Thoracic aorta (tissue), 2 donors: ENCODE results near the gene PRKN. TPM values are rescaled to one million over a fixed set of nuclear protein-coding genes. Genes with fewer than 3 reads are reported as not detected.

Experiments
- ATAC-seq: fragments of 150-250 bp; one replicate; pipeline ENCODE4 v1.8.0; 2017; ENCODE audit warnings: low read depth; ENCODE audit not compliant: insufficient number of reproducible peaks, low FRiP score
- DNase-seq: peaks from one replicate; pipeline ENCODE4 v3.0.0-alpha.2; 2020; ENCODE audit warnings: low spot score
- H3K27ac ChIP-seq, 2 donors: fragments of 200-600 bp; sonication (generic); 1 replicate in 1 of 2; 2 replicates in 1 of 2; pipeline ENCODE4 v1.5.1; 2016; ENCODE audit warnings: mild to moderate bottlenecking in 2 of 2, moderate library complexity in 2 of 2
- H3K27me3 ChIP-seq: fragments of 200-600 bp; sonication (generic); replicated peaks from 2 replicates; pipeline ENCODE4 v1.6.0; 2016; ENCODE audit warnings: mild to moderate bottlenecking; ENCODE audit not compliant: insufficient read depth
- H3K36me3 ChIP-seq: fragments of 200-600 bp; sonication (generic); one replicate; pipeline ENCODE4 v1.5.1; 2016
- H3K4me1 ChIP-seq, 2 donors: fragments of 200-600 bp; sonication (generic); 1 replicate in 1 of 2; 2 replicates in 1 of 2; pipeline versions ENCODE4 v1.5.1 to v1.6.0; 2016; ENCODE audit warnings: low read depth in 2 of 2, mild to moderate bottlenecking in 1 of 2; ENCODE audit not compliant: control insufficient read depth in 1 of 2
- H3K4me3 ChIP-seq: fragments of 200-600 bp; sonication (generic); 2 replicates; pipeline ENCODE4 v1.5.1; 2016; ENCODE audit warnings: mild to moderate bottlenecking
- H3K9me3 ChIP-seq: fragments of 200-600 bp; sonication (generic); 2 replicates; pipeline ENCODE4 v1.5.1; 2016
- total RNA-seq, 2 donors: library from RNA; depleted of rRNA; stranded (reverse); fragments of >200 nt; gene quantifications; one replicate each; pipeline versions ENCODE4 v1.1.0 to v1.2.3, GENCODE V29; 2016
- TF ChIP-seq, protein P1 (sequence below): fragments of 200-600 bp; sonication (generic); IDR thresholded peaks from one replicate; pipeline ENCODE4 v1.5.1; 2019; ENCODE audit warnings: antibody characterized with exemption

Gene PRKN
- total RNA-seq, 2 donors from 2014 or later: 10.4 to 23.8 TPM

DNA sequence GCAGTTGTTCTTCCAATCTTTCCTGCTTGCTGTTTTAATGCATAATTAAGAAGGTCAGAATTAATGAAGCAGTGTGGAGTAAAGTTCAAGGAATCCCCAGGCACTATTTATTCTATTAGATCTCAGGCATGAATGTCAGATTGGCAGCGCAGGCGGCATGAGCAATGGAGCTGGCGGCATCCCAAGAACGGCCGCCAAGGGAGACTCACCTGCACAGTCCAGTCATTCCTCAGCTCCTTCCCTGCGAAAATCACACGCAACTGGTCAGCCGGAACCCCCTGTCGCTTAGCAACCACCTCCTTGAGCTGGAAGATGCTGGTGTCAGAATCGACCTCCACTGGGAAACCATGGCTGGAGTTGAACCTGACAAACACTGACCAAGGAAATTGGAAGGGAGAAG, 284.5 kb downstream of the PRKN start:
- ATAC-seq: no peak
- Histone ChIP-seq H3K27ac (no peak overlapping the region), H3K9me3 (peaks cover 10% of the 10 kb centered on the region), H3K4me3 (no peak overlapping the region), H3K27me3 (no peaks in the 10 kb centered on the region), H3K4me1 (no peaks in the 10 kb centered on the region), H3K36me3 (no peaks in the 10 kb centered on the region)
- DNase-seq: no peak
- TF ChIP-seq, protein P1, sequence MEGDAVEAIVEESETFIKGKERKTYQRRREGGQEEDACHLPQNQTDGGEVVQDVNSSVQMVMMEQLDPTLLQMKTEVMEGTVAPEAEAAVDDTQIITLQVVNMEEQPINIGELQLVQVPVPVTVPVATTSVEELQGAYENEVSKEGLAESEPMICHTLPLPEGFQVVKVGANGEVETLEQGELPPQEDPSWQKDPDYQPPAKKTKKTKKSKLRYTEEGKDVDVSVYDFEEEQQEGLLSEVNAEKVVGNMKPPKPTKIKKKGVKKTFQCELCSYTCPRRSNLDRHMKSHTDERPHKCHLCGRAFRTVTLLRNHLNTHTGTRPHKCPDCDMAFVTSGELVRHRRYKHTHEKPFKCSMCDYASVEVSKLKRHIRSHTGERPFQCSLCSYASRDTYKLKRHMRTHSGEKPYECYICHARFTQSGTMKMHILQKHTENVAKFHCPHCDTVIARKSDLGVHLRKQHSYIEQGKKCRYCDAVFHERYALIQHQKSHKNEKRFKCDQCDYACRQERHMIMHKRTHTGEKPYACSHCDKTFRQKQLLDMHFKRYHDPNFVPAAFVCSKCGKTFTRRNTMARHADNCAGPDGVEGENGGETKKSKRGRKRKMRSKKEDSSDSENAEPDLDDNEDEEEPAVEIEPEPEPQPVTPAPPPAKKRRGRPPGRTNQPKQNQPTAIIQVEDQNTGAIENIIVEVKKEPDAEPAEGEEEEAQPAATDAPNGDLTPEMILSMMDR: no peak

DNA sequence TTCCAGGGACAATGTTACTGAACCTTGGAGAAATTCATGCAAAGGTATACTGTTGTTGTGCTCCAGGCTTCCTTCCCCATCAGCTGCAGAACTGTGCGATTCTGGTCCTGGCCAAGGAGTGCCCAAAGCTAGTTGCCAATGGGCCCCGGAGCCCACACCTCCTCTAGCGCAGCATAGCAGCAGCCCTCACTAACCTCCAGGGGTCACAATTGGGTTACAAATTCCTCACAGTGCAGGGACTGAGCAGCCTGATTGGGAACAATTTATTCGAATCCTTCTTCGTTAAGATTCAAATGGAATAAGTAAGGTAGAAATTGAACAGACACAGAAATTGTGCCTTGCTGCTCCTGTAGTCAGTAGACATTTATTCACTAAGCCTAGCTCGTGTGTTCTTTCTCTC, 284.9 kb downstream of the PRKN start:
- ATAC-seq: no peak

DNA sequence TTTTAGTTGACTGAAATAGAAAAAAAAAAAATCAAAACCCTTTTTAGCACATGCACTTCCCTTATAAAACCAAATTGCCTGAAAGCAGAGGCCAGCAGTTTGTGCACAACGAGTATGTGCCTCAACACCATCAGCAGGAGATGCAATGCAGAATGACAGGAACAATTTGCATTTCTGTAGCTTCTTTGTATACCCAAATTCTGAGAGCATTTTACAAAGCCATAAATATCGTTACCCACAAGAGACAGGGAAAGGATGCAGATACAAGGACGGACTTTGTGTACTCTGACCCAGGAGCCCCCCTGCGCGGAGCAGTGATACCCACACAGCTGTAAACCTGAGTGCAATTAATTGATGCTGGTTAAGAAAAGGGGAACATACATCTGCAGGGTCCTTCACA, 285.6 kb downstream of the PRKN start:
- ATAC-seq (no peak), DNase-seq (no peak)
- Histone ChIP-seq H3K27ac (no peak overlapping the region), H3K4me1 (no peaks in the 10 kb centered on the region), H3K27me3 (no peaks in the 10 kb centered on the region), H3K4me3 (no peak overlapping the region), H3K9me3 (peaks cover 10% of the 10 kb centered on the region), H3K36me3 (no peaks in the 10 kb centered on the region)
- TF ChIP-seq, protein P1: no peak

More for the DNA sequence above, 284.9 kb downstream of the PRKN start:
- Histone ChIP-seq H3K4me3 (no peak overlapping the region), H3K4me1 (no peaks in the 10 kb centered on the region), H3K36me3 (no peaks in the 10 kb centered on the region), H3K27me3 (no peaks in the 10 kb centered on the region), H3K9me3 (peaks cover 10% of the 10 kb centered on the region), H3K27ac (no peak overlapping the region)
- no peak for DNase-seq
- TF ChIP-seq, protein P1: no peak

DNA sequence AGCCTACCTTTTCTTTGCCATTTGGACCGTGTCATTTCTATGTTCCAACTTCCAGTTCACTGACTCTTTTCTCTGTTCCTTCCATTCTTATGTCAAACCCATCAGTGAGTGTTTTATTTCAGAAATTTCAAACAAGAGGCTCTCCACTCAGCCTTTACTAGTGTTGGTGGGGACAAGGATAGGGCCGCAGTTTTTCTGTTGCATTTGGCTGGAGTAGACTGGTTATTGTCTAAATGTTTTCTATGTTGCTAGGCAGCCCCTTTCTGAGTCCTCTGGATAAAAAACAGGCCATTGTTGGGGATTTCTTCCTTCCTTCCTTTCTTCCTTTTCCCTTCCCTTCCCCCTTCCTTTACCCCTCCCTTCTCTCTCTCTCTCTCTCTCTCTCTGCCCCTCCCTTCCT, 288.6 kb downstream of the PRKN start:
- H3K27ac ChIP-seq: no peak overlapping the region
- peaks cover 10% of the 10 kb centered on the region for H3K9me3 ChIP-seq
- DNase-seq: no peak
- no peaks in the 10 kb centered on the region for H3K4me1 ChIP-seq
- ATAC-seq: no peak
- no peaks in the 10 kb centered on the region for H3K36me3 ChIP-seq
- TF ChIP-seq, protein P1: no peak
- no peaks in the 10 kb centered on the region for H3K27me3 ChIP-seq
- no peak overlapping the region for H3K4me3 ChIP-seq

DNA sequence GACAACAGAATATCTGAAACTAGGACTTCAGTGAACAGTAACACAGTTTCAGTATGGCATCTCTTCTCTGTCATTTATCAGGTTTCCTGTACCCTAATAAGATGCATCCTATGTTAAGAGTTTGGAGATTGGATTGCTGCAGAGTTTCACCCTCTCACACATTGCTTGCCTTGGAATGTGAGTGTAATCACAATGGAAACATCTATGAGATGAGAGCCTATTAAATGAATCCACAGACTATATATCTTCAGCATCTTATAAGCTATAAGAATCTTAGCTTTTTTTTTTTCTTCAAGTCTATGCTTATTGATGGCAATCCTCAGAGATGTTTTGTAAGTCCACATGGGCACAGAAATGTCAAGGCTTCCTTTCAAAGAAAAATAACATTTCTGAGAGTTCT, 292.5 kb downstream of the PRKN start:
- Histone ChIP-seq H3K27ac (no peak overlapping the region), H3K9me3 (peaks cover 10% of the 10 kb centered on the region), H3K4me3 (no peak overlapping the region), H3K4me1 (no peaks in the 10 kb centered on the region), H3K27me3 (no peaks in the 10 kb centered on the region), H3K36me3 (no peaks in the 10 kb centered on the region)
- ATAC-seq: no peak
- TF ChIP-seq, protein P1: no peak
- DNase-seq: no peak
